Heart left ventricle (tissue), 16 donors: Measurements from ENCODE around the gene DNAH7. TPM values are rescaled to one million over a fixed set of nuclear protein-coding genes. Genes with fewer than 3 reads are reported as not detected.

Experiments
- ATAC-seq, 4 donors: fragments of 200-7000 bp; cut with Tn5 transposase; one replicate each; pipeline ENCODE4 v1.9.1; 2020 to 2022; ENCODE audit warnings: moderate library complexity in 4 of 4, mild to moderate bottlenecking in 3 of 4, moderate number of reproducible peaks in 1 of 4
- DNase-seq, 5 donors: peaks; one replicate each; pipeline ENCODE4 v3.0.0-alpha.2; 2020
- H3K27ac ChIP-seq, 12 donors: fragments of 200-600 bp; sonication (generic) in 4 of 12; one replicate each; pipeline versions ENCODE4 v1.5.0 to v1.8.0; 2016 to 2022; ENCODE audit warnings: mild to moderate bottlenecking in 2 of 12
- H3K27me3 ChIP-seq, 9 donors: fragments of 200-600 bp; sonication (generic) in 2 of 9; one replicate each; pipeline versions ENCODE4 v1.5.1 to v1.8.0; 2016 to 2022; ENCODE audit warnings: mild to moderate bottlenecking in 3 of 9
- H3K36me3 ChIP-seq, 9 donors: fragments of 200-600 bp; sonication (generic) in 2 of 9; one replicate each; pipeline versions ENCODE4 v1.5.0 to v1.8.0; 2018 to 2022; ENCODE audit warnings: mild to moderate bottlenecking in 2 of 9
- H3K4me1 ChIP-seq, 12 donors: fragments of 200-600 bp; sonication (generic) in 4 of 12; one replicate each; pipeline versions ENCODE4 v1.5.0 to v1.8.0; 2016 to 2022; ENCODE audit warnings: mild to moderate bottlenecking in 3 of 12
- H3K4me3 ChIP-seq, 12 donors: fragments of 200-600 bp; sonication (generic) in 4 of 12; one replicate each; pipeline versions ENCODE4 v1.5.0 to v1.8.0; 2017 to 2022; ENCODE audit warnings: mild to moderate bottlenecking in 9 of 12, moderate library complexity in 4 of 12
- H3K9me3 ChIP-seq, 12 donors: fragments of 200-600 bp; sonication (generic) in 4 of 12; one replicate each; pipeline versions ENCODE4 v1.5.0 to v1.8.0; 2016 to 2022; ENCODE audit warnings: mild to moderate bottlenecking in 1 of 12
- POLR2A ChIP-seq, 2 donors: fragments of 450-650 bp; IDR thresholded peaks; one replicate each; pipeline ENCODE4 v1.6.1; 2017; ENCODE audit warnings: antibody characterized with exemption in 2 of 2, mild to moderate bottlenecking in 2 of 2, moderate library complexity in 2 of 2
- WGBS, 4 donors: extraction: QIAGEN DNeasy Blood & Tissue Kit in 2 of 4; methylation state at CpG; one replicate each; pipeline versions ENCODE4 v1.1.5 to v1.1.7; 2013 to 2018; 5-methylcytosine and 5-hydroxymethylcytosine counted together
- intact Hi-C, 10 donors: fragments of 100-400 bp; cut with DNase I; formaldehyde crosslinking; loops; one replicate each; pipeline versions ENCODE4 v1.11.1 to v1.14.2; 2022
- polyA plus RNA-seq, 2 donors: library from polyadenylated mRNA; stranded (reverse); fragments of 200-250 nt; gene quantifications; one replicate each; pipeline ENCODE4 v1.2.3, GENCODE V29; 2013
- total RNA-seq, 9 donors: library from RNA; depleted of rRNA in 2 of 9; stranded (reverse); fragments of >200 nt in 2 of 9; fragmentation: NEBNext Ultra II Directional in 3 of 9; extraction: Animal tissue kit (Norgen Biotek cat#: 25700) in 3 of 9; gene quantifications; one replicate each; pipeline versions ENCODE4 v1.1.0 to v1.2.4, GENCODE V29; 2016 to 2023
- TF ChIP-seq, protein P1 (sequence below), 12 donors: fragments of 200-600 bp; sonication (generic) in 4 of 12; IDR thresholded peaks; one replicate each; pipeline versions ENCODE4 v1.5.0 to v1.8.0; 2018 to 2022; ENCODE audit warnings: antibody characterized with exemption in 12 of 12, mild to moderate bottlenecking in 5 of 12
- donor health status: ischemic (EF 13 %, LVEDD 7.1; RV severe dilation, severe dysfunction).
- donor health status: healthy with polysubstance abuse.
- donor health status: DM: no; HTN: yes; CAD: no.
- donor health status: DM: no; HTN: no; CAD: no.
- donor health status: ischemic (EF 25% LVEDD 6.9; RV normal size, moderate dysfunction).
- donor health status: ischemic (EF 25% LVEDD 5.7; RV mildly dilated, moderate dysfunction).
- donor health status: healthy.
- donor health status: DM: yes; HTN: yes; CAD: no.
- donor health status: ischemic (EF 35%, LVEDD 5.7; RV mildly dilated, moderate dysfunction).
- donor health status: nonischemic (EF 11% LVEDD 7.7; RV severe dilation, severe dysfunction).
- donor health status: DM: yes; HTN: yes; CAD: no.
- donor health status: PGD.
- donor health status: ischemic (EF 29% LVEDD 5.4; RV normal size, mild dysfunction).
- donor health status: nonischemic (EF 23%, LVEDD 6.1; RV moderate dilation, normal function).

DNAH7 gene
- total and polyA plus RNA-seq, 11 donors: 0.08 to 1.5 (median 0.40) TPM; not detected in 1

DNA sequence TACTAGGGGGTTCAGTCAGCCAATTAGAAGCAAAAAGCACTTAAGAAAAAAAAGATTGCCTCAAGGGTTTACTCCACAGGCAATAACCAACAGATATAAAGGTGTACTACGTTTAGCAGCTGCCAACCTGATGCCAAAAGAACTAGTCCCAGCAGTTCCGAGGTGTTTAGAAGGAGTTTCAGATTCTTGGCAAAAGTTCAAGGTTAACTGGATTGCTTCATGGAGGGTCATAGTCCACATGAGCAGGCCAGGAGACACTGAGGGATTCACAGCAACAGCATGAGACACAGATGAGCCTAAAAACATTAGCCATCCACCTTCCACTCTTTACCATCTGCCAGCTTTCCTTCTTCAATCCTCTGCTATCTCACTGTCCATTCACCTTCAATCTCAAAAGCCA, 4.9 kb upstream of the DNAH7 start:
- H3K27ac ChIP-seq: no peak overlapping the region
- no peak for TF ChIP-seq POLR2A (IDR thresholded peaks at IDR 0.05)
- TF ChIP-seq, protein P1, sequence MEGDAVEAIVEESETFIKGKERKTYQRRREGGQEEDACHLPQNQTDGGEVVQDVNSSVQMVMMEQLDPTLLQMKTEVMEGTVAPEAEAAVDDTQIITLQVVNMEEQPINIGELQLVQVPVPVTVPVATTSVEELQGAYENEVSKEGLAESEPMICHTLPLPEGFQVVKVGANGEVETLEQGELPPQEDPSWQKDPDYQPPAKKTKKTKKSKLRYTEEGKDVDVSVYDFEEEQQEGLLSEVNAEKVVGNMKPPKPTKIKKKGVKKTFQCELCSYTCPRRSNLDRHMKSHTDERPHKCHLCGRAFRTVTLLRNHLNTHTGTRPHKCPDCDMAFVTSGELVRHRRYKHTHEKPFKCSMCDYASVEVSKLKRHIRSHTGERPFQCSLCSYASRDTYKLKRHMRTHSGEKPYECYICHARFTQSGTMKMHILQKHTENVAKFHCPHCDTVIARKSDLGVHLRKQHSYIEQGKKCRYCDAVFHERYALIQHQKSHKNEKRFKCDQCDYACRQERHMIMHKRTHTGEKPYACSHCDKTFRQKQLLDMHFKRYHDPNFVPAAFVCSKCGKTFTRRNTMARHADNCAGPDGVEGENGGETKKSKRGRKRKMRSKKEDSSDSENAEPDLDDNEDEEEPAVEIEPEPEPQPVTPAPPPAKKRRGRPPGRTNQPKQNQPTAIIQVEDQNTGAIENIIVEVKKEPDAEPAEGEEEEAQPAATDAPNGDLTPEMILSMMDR (IDR thresholded peaks at IDR 0.05): no peak
- intact Hi-C loops: loop anchor here in 8 of 10 donors (5.0 to 10.0 kb wide), 6 partner anchors 151 to 691 kb away; no protein-coding TSS in a partner anchor
- no peaks in the 10 kb centered on the region for H3K27me3 ChIP-seq
- DNase-seq: no peak
- no peaks in the 10 kb centered on the region for H3K36me3 ChIP-seq
- 33 to 57% (median 47%) methylated on average over 2 of the region's 2 CpGs for WGBS, 4 donors
- ATAC-seq: no peak
- H3K9me3 ChIP-seq: no peaks in the 10 kb centered on the region
- H3K4me1 ChIP-seq: peaks cover 0 to 9% (median 2%) of the 10 kb centered on the region in 12 donors
- no peak overlapping the region for H3K4me3 ChIP-seq

DNA sequence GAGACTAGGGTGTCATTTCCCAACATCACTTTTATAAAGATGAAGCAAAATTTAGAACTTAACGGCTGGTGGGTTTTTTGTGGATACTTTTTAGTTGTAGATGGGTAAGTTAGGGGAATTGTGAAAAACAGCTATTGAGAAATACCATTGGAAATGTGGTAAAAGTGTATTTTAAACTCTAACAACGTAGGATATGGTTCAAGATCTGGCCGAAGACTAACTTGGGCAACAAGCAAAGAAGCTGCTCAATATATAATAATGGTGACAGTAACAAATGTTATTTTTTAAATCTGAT, 1.6 kb downstream of the DNAH7 start:
- Histone ChIP-seq H3K9me3 (no peaks in the 10 kb centered on the region), H3K36me3 (no peaks in the 10 kb centered on the region), H3K4me1 (peaks cover 0 to 17% (median 6%) of the 10 kb centered on the region in 12 donors), H3K27ac (no peak overlapping the region), H3K27me3 (no peaks in the 10 kb centered on the region), H3K4me3 (no peak overlapping the region)
- TF ChIP-seq, protein P1 (IDR thresholded peaks at IDR 0.05): peak in 3 of 12 donors; percentile 0 to 6 (median 3)
- no peak for TF ChIP-seq POLR2A (IDR thresholded peaks at IDR 0.05)
- ATAC-seq: no peak
- 22 to 28% (median 25%) methylated on average over 3 of the region's 3 CpGs for WGBS, 4 donors
- DNase-seq: no peak
- intact Hi-C loops: loop anchor here in 7 of 10 donors (5.0 to 10.0 kb wide), 4 partner anchors 402 to 492 kb away; partner anchors contain the start of gene SLC39A10 (in 2 of the 7)

DNA sequence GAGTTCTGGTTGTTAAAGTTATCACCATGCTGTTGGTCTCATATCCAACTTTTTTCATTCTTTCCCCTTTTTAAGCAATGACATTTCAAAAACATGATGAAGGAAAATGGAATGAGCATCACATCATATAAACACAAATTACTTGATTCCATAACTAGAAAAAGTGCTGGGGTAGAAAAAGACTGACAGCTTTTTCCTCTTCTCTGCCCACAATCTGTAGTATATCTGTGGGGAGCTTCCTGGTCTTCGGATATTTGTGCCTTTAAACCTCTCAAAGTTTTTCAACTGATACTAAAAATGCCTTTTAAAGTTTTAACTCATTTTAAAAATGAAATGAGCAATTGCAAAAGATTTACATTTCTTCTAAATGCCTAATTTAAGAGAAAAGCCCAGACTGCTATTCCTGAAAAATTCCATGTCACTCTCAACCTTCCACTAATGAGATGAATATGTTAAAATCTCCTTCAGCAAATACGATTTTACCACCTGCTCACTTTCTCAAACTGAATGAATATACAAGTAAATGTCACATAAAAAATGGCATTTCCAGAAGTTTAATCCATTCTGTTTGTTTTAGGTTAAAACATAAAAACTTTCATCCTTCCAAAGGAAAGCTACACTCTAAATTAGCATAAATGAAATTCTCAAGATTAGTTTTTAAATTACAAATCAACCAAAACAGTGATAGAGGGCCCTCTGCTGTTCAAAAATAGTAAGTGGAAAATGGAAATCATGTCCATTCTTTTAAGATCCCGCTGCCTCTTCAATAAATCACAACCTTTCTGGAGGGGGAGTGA, 2.1 kb downstream of the DNAH7 start:
- ATAC-seq (no peak), DNase-seq (no peak)
- H3K4me3 ChIP-seq: no peak overlapping the region
- intact Hi-C loops: loop anchor here in 7 of 10 donors (5.0 to 10.0 kb wide), 4 partner anchors 402 to 492 kb away; partner anchors contain the start of gene SLC39A10 (in 2 of the 7)
- TF ChIP-seq, protein P1 (IDR thresholded peaks at IDR 0.05): peak; percentile 47 to 78 (median 64)
- no peak for TF ChIP-seq POLR2A (IDR thresholded peaks at IDR 0.05)
- H3K4me1 ChIP-seq: peaks cover 0 to 17% (median 6%) of the 10 kb centered on the region in 12 donors
- no peak overlapping the region for H3K27ac ChIP-seq
- H3K27me3 ChIP-seq: no peaks in the 10 kb centered on the region
- no peaks in the 10 kb centered on the region for H3K9me3 ChIP-seq
- WGBS, 4 donors: 36 to 45% (median 43%) methylated on average over 3 of the region's 3 CpGs
- H3K36me3 ChIP-seq: no peaks in the 10 kb centered on the region

DNA sequence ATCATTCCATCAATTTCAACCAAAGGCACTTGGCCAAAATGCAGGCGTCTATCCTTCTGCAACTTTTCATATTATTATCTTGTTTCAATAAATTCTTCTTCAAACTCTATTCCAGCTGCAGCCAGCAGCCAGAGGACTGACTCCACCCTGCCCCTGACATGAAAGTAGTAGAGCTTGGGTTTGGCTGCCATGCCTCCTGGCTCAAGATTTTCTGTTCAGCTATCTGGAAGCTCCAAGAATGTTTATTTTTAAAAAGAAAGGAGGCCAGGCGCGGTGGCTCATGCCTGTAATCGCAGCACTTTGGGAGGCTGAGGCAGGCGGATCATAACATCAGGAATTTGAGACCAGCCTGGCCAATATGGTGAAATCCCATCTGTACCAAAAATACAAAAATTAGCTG, 4.9 kb downstream of the DNAH7 start:
- 84 to 90% (median 87%) methylated on average over 5 of the region's 5 CpGs for WGBS, 4 donors
- H3K4me1 ChIP-seq: peaks cover 0 to 12% (median 5%) of the 10 kb centered on the region in 12 donors
- no peaks in the 10 kb centered on the region for H3K36me3 ChIP-seq
- H3K9me3 ChIP-seq: no peaks in the 10 kb centered on the region
- TF ChIP-seq, protein P1 (IDR thresholded peaks at IDR 0.05): no peak
- TF ChIP-seq POLR2A (IDR thresholded peaks at IDR 0.05): no peak
- DNase-seq (no peak), ATAC-seq (no peak)
- no peak overlapping the region for H3K4me3 ChIP-seq
- H3K27me3 ChIP-seq: no peaks in the 10 kb centered on the region
- intact Hi-C loops: loop anchor here in 6 of 10 donors (10.0 kb wide), 3 partner anchors 399 to 489 kb away; partner anchors contain the start of gene SLC39A10 (in 1 of the 6)
- no peak overlapping the region for H3K27ac ChIP-seq
